ENCODE data around the gene DCLK1. TPM values are rescaled to one million over a fixed set of nuclear protein-coding genes. Genes with fewer than 3 reads are reported as not detected.

DCLK1 gene
- total RNA-seq, 2 donors from 2014 or later: 3.8 to 3.9 TPM

GRCh38 chr13:36006347-36006746 lies 124.8 kb downstream of the DCLK1 start:
- Histone ChIP-seq H3K4me1 (replicated peaks) (no peaks in the 10 kb centered on the region), H3K9me3 (no peaks in the 10 kb centered on the region), H3K27ac (no peak overlapping the region), H3K4me3 (no peak overlapping the region), H3K36me3 (no peaks in the 10 kb centered on the region), H3K27me3 (replicated peaks; ENCODE audit: insufficient read depth) (no peaks in the 10 kb centered on the region)
- TF ChIP-seq CTCF (IDR thresholded peaks at IDR 0.05) (no peak), POLR2A (IDR thresholded peaks at IDR 0.05) (no peak), POLR2AphosphoS5 (IDR thresholded peaks at IDR 0.05) (no peak)
- 29% methylated on average over 4 of the region's 4 CpGs for WGBS
- intact Hi-C loops (cut with DNase I): no loop called here
- peak; percentile 10 for DNase-seq (ENCODE audit: low spot score)

- Histone ChIP-seq H3K4me1 (replicated peaks) (no peaks in the 10 kb centered on the region), H3K27ac (no peak overlapping the region), H3K9me3 (no peaks in the 10 kb centered on the region), H3K4me3 (no peak overlapping the region), H3K27me3 (replicated peaks; ENCODE audit: insufficient read depth) (no peaks in the 10 kb centered on the region), H3K36me3 (no peaks in the 10 kb centered on the region)
- intact Hi-C loops (cut with DNase I): no loop called here
- WGBS: 96% methylated on average over 2 of the region's 2 CpGs
- no peak for DNase-seq (ENCODE audit: low spot score)
- no peak for TF ChIP-seq POLR2A (IDR thresholded peaks at IDR 0.05)
- TF ChIP-seq CTCF (IDR thresholded peaks at IDR 0.05): no peak
- no peak for TF ChIP-seq POLR2AphosphoS5 (IDR thresholded peaks at IDR 0.05)
Measured at GRCh38 chr13:36001561-36001960, 129.6 kb downstream of the DCLK1 start.

- intact Hi-C loops (cut with DNase I): no loop called here
- no peak for DNase-seq (ENCODE audit: low spot score)
Measured at GRCh38 chr13:36000028-36000427, 131.2 kb downstream of the DCLK1 start.

GRCh38 chr13:35996360-35996759 lies 134.8 kb downstream of the DCLK1 start:
- no peaks in the 10 kb centered on the region for H3K36me3 ChIP-seq
- no peak overlapping the region for H3K4me3 ChIP-seq
- H3K4me1 ChIP-seq (replicated peaks): no peaks in the 10 kb centered on the region
- intact Hi-C loops (cut with DNase I): no loop called here
- no peaks in the 10 kb centered on the region for H3K27me3 ChIP-seq (replicated peaks; ENCODE audit: insufficient read depth)
- no peaks in the 10 kb centered on the region for H3K9me3 ChIP-seq
- no peak overlapping the region for H3K27ac ChIP-seq
- whole genome bisulfite sequencing: 81% methylated on average over 3 of the region's 3 CpGs
- TF ChIP-seq POLR2A (IDR thresholded peaks at IDR 0.05): no peak
- no peak for TF ChIP-seq CTCF (IDR thresholded peaks at IDR 0.05)
- no peak for TF ChIP-seq POLR2AphosphoS5 (IDR thresholded peaks at IDR 0.05)
- DNase-seq (ENCODE audit: low spot score): no peak

More at GRCh38 chr13:36000028-36000427, 131.2 kb downstream of the DCLK1 start:
- 100% methylated on average over 2 of the region's 2 CpGs for WGBS
- no peaks in the 10 kb centered on the region for H3K27me3 ChIP-seq (replicated peaks; ENCODE audit: insufficient read depth)
- no peak overlapping the region for H3K4me3 ChIP-seq
- no peaks in the 10 kb centered on the region for H3K9me3 ChIP-seq
- no peak for TF ChIP-seq CTCF (IDR thresholded peaks at IDR 0.05)
- TF ChIP-seq POLR2AphosphoS5 (IDR thresholded peaks at IDR 0.05): no peak
- no peak for TF ChIP-seq POLR2A (IDR thresholded peaks at IDR 0.05)
- no peaks in the 10 kb centered on the region for H3K36me3 ChIP-seq
- H3K27ac ChIP-seq: no peak overlapping the region
- no peaks in the 10 kb centered on the region for H3K4me1 ChIP-seq (replicated peaks)

GRCh38 chr13:35995136-35995535 lies 136.0 kb downstream of the DCLK1 start:
- TF ChIP-seq POLR2A (IDR thresholded peaks at IDR 0.05) (no peak), POLR2AphosphoS5 (IDR thresholded peaks at IDR 0.05) (peak; percentile 9)
- intact Hi-C loops (cut with DNase I): no loop called here
- H3K36me3 ChIP-seq: no peaks in the 10 kb centered on the region
- 22% methylated on average over 2 of the region's 2 CpGs for WGBS
- no peaks in the 10 kb centered on the region for H3K27me3 ChIP-seq (replicated peaks; ENCODE audit: insufficient read depth)
- H3K4me3 ChIP-seq: no peak overlapping the region
- no peaks in the 10 kb centered on the region for H3K9me3 ChIP-seq
- no peaks in the 10 kb centered on the region for H3K4me1 ChIP-seq (replicated peaks)
- no peak for DNase-seq (ENCODE audit: low spot score)
- H3K27ac ChIP-seq: no peak overlapping the region

Data from prostate gland (tissue), 2 donors.